Breast epithelium (tissue), 3 donors: Measurements from ENCODE around the gene NUDT5.

Experiments used
- POLR2A ChIP-seq: fragments of 450-650 bp; IDR thresholded peaks from one replicate; pipeline ENCODE4 v1.6.1; 2016; ENCODE audit warnings: antibody characterized with exemption, mild to moderate bottlenecking, moderate library complexity
- TF ChIP-seq, protein P1 (sequence below), 3 donors: fragments of 450-650 bp; IDR thresholded peaks; one replicate each; pipeline ENCODE4 v1.5.1; 2016 to 2017; ENCODE audit warnings: antibody characterized with exemption in 3 of 3, mild to moderate bottlenecking in 3 of 3, moderate library complexity in 3 of 3

DNA sequence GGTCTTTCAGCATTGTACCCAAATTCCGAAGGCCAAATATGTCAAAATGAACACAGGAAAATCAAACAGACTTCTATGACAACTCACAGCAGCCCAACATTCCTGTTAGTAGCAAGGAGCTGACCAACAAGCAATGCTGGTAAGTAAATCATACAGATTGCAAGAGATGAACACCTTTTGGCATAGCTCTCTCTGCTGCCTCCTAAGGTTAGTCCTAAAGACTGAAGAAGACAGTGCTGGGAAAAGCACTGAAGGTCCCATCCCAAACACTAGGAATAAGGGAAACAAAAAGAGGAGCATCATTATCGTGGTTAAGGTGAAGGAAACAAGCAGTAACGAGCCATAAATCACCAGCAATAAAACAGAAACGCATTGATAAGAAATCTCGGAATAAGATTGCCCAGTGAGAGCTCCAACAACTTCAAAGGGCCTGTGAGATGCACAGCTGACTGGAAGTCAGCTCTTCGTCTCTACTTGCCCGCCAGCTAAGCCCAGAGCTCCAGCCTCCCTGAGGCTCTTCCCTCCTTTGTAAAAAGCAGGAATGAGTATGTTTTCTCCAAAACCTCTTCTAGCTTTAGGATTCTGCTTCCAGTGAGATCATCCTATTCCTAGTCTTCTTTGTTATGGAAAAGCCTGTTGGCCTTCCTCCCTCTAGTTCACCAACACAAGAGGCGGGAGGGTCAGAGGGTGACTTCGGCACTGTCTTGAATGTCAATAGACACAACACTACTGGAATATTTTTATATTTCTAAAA, 15.3 kb downstream of the NUDT5 start:
- TF ChIP-seq, protein P1, sequence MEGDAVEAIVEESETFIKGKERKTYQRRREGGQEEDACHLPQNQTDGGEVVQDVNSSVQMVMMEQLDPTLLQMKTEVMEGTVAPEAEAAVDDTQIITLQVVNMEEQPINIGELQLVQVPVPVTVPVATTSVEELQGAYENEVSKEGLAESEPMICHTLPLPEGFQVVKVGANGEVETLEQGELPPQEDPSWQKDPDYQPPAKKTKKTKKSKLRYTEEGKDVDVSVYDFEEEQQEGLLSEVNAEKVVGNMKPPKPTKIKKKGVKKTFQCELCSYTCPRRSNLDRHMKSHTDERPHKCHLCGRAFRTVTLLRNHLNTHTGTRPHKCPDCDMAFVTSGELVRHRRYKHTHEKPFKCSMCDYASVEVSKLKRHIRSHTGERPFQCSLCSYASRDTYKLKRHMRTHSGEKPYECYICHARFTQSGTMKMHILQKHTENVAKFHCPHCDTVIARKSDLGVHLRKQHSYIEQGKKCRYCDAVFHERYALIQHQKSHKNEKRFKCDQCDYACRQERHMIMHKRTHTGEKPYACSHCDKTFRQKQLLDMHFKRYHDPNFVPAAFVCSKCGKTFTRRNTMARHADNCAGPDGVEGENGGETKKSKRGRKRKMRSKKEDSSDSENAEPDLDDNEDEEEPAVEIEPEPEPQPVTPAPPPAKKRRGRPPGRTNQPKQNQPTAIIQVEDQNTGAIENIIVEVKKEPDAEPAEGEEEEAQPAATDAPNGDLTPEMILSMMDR (IDR thresholded peaks at IDR 0.05), result no peak
- no peak for TF ChIP-seq POLR2A
